Measurements from ENCODE around the gene FOXN1.

FOXN1 gene

DNA sequence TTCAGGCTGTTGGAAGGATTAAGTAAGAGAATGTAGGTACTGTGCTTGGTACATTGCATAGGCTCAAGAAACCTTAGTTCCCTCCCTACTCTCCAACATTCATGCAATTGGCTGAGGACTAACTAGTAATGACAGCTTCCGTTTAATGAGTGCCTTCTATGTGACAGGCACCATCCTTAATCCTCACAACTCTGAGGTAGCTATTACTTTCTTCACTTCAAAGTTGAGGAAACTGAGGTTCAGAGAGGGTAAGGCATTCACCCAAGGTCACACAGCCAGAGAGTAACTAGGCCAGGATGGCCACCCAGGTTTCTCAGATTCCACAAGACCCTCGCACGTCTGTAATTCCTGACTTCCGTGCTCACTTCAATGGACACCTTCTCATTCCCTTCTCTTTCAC, 24.1 kb downstream of the FOXN1 start:
- H3K9me2 ChIP-seq (replicated peaks; ENCODE audit: insufficient read depth, low read length): no peaks in the 10 kb centered on the region
- H3K9me3 ChIP-seq (ENCODE audit: insufficient read depth, low read length): no peaks in the 10 kb centered on the region
- no peaks in the 10 kb centered on the region for H3K36me3 ChIP-seq (ENCODE audit: low read length)
- TF ChIP-seq EZH2phosphoT487 (conservative IDR thresholded peaks at IDR 0.05; ENCODE audit: low read length): no peak
- TF ChIP-seq, protein P1, sequence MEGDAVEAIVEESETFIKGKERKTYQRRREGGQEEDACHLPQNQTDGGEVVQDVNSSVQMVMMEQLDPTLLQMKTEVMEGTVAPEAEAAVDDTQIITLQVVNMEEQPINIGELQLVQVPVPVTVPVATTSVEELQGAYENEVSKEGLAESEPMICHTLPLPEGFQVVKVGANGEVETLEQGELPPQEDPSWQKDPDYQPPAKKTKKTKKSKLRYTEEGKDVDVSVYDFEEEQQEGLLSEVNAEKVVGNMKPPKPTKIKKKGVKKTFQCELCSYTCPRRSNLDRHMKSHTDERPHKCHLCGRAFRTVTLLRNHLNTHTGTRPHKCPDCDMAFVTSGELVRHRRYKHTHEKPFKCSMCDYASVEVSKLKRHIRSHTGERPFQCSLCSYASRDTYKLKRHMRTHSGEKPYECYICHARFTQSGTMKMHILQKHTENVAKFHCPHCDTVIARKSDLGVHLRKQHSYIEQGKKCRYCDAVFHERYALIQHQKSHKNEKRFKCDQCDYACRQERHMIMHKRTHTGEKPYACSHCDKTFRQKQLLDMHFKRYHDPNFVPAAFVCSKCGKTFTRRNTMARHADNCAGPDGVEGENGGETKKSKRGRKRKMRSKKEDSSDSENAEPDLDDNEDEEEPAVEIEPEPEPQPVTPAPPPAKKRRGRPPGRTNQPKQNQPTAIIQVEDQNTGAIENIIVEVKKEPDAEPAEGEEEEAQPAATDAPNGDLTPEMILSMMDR (IDR thresholded peaks at IDR 0.05; ENCODE audit: insufficient read depth, low read length, poor library complexity, severe bottlenecking): no peak
- no peak overlapping the region for H3K4me2 ChIP-seq (ENCODE audit: low read depth, low read length, poor library complexity, severe bottlenecking)
- H2AFZ ChIP-seq (ENCODE audit: low read depth, low read length, severe bottlenecking): no peak overlapping the region
- no peak overlapping the region for H3K9ac ChIP-seq (ENCODE audit: low read length)
- H3K79me2 ChIP-seq (ENCODE audit: insufficient read depth, low read length): no peaks in the 10 kb centered on the region
- no peaks in the 10 kb centered on the region for H3K27me3 ChIP-seq (ENCODE audit: low read length)
- H3F3A ChIP-seq (ENCODE audit: insufficient read depth): no peaks in the 10 kb centered on the region
- no peak overlapping the region for H3K27ac ChIP-seq (ENCODE audit: low read depth, low read length)
- H3K4me3 ChIP-seq (ENCODE audit: insufficient read depth, low read length, poor library complexity, severe bottlenecking): no peak overlapping the region
- no peaks in the 10 kb centered on the region for H4K20me1 ChIP-seq (ENCODE audit: low read depth, low read length)

DNA sequence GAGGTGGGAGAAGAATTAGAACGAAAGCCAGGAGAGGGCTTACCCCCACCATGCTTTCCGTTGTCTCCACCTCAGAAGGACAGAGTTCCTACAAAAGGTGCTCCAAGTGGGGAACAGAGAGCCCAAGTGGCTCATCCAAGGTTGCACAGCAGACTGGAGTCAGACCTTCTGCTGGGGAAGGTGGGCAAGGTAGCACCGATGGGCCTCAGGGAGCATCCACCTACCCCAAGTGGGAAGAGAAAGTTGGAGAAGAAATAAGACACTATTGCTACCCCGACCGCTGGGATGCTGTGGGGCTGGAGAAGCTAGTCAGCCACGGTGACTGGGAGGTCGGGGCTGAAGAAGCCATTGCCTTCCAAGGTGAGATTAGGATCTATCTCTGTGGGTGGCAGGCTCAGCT, 24.8 kb downstream of the FOXN1 start:
- Histone ChIP-seq H3K36me3 (ENCODE audit: low read length) (no peaks in the 10 kb centered on the region), H3K9me3 (ENCODE audit: insufficient read depth, low read length) (no peaks in the 10 kb centered on the region), H3K79me2 (ENCODE audit: insufficient read depth, low read length) (no peaks in the 10 kb centered on the region), H3K4me2 (ENCODE audit: low read depth, low read length, poor library complexity, severe bottlenecking) (no peak overlapping the region), H3K9me2 (replicated peaks; ENCODE audit: insufficient read depth, low read length) (no peaks in the 10 kb centered on the region), H3K27me3 (ENCODE audit: low read length) (no peaks in the 10 kb centered on the region), H3K9ac (ENCODE audit: low read length) (no peak overlapping the region), H4K20me1 (ENCODE audit: low read depth, low read length) (no peaks in the 10 kb centered on the region), H3K4me3 (ENCODE audit: insufficient read depth, low read length, poor library complexity, severe bottlenecking) (no peak overlapping the region), H2AFZ (ENCODE audit: low read depth, low read length, severe bottlenecking) (no peak overlapping the region), H3F3A (ENCODE audit: insufficient read depth) (no peaks in the 10 kb centered on the region), H3K27ac (ENCODE audit: low read depth, low read length) (no peak overlapping the region)
- TF ChIP-seq EZH2phosphoT487 (conservative IDR thresholded peaks at IDR 0.05; ENCODE audit: low read length): no peak

DNA sequence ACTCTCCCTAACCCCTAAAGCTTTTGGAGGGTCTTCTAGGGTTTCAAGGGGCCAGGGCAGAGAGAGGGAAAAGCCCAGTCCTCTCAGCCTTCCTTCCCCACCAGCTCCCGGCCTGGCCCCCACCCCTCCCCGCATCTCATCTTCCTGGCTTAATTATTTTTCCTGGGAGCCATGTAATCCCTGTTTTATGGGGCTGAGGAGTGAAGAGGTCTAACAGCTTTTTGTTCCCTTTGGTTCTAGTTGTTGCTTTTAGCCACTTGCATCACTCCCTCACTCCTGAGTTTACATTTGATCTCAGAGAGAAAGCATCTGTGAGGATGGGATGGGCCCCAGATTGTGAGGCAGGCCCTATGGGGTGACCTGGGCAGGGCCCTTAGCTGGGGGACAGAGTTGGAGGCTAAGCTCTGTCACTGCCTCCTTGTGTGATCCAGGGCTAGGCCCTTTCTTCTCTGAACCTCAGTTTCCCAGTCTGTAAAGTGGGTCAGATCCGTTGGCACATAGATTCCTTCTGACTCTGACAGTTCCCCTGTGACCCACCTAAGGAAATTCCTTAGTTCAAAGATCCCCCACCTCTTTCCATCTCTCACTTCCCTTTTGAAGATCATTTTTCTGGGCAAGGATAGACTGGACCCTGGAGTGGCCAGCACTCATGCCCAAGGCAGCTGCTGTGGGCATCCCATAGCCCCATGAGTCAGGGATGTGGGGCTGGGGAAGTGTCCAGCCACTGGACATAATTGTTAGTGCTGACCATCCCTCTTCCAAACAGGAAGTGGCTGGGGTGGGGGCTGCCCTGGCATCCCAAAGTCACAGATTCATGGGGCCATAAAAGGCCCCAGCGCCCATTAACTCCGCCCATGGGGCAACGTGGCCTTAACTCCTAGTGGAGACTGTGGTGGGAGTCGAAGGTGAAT, 26.2 kb downstream of the FOXN1 start:
- Histone ChIP-seq H4K20me1 (ENCODE audit: low read depth, low read length) (no peaks in the 10 kb centered on the region), H3K79me2 (ENCODE audit: insufficient read depth, low read length) (no peaks in the 10 kb centered on the region), H3K9me2 (replicated peaks; ENCODE audit: insufficient read depth, low read length) (no peaks in the 10 kb centered on the region), H3K4me3 (ENCODE audit: insufficient read depth, low read length, poor library complexity, severe bottlenecking) (no peak overlapping the region), H2AFZ (ENCODE audit: low read depth, low read length, severe bottlenecking) (no peak overlapping the region), H3K27me3 (ENCODE audit: low read length) (no peaks in the 10 kb centered on the region), H3K36me3 (ENCODE audit: low read length) (no peaks in the 10 kb centered on the region), H3K4me2 (ENCODE audit: low read depth, low read length, poor library complexity, severe bottlenecking) (no peak overlapping the region), H3K9me3 (ENCODE audit: insufficient read depth, low read length) (no peaks in the 10 kb centered on the region), H3F3A (ENCODE audit: insufficient read depth) (no peaks in the 10 kb centered on the region), H3K9ac (ENCODE audit: low read length) (no peak overlapping the region), H3K27ac (ENCODE audit: low read depth, low read length) (no peak overlapping the region)
- TF ChIP-seq, protein P1 (IDR thresholded peaks at IDR 0.05; ENCODE audit: insufficient read depth, low read length, poor library complexity, severe bottlenecking): no peak
- no peak for TF ChIP-seq EZH2phosphoT487 (conservative IDR thresholded peaks at IDR 0.05; ENCODE audit: low read length)
